Measurements from ENCODE around the gene IL16. TPM values are rescaled to one million over a fixed set of nuclear protein-coding genes. Genes with fewer than 3 reads are reported as not detected.

Gene IL16
- total RNA-seq, 2 experiments from 2014 or later, result 36.4 to 38.8 TPM

- peaks cover 2% of the 10 kb centered on the region for H3K27me3 Mint-ChIP-seq (ENCODE audit: low read depth)
- no peak overlapping the region for H3K27ac Mint-ChIP-seq
- no peaks in the 10 kb centered on the region for H3K4me1 Mint-ChIP-seq (ENCODE audit: low read depth)
- no peaks in the 10 kb centered on the region for H3K9me3 Mint-ChIP-seq
- CTCF ChIA-PET, result no interaction called here
- no peaks in the 10 kb centered on the region for H3K36me3 Mint-ChIP-seq (ENCODE audit: low read depth)
- intact Hi-C loops (cut with micrococcal nuclease), result no loop called here
- no peak for DNase-seq
- H3K4me3 Mint-ChIP-seq, result no peak overlapping the region
These were observed 20.3 kb upstream of the IL16 start for GRCh38 chr15:81176291-81176893.

- intact Hi-C loops (cut with micrococcal nuclease), result no loop called here
- H3K4me1 Mint-ChIP-seq (ENCODE audit: low read depth), result peaks cover 3% of the 10 kb centered on the region
- no peak overlapping the region for H3K27ac Mint-ChIP-seq
- H3K9me3 Mint-ChIP-seq, result no peaks in the 10 kb centered on the region
- CTCF ChIA-PET, result interaction anchor here (2.8 kb wide), 1 partner anchor 88 kb away, joined by 8 read pairs; no protein-coding TSS in a partner anchor
- H3K4me3 Mint-ChIP-seq, result no peak overlapping the region
- H3K36me3 Mint-ChIP-seq (ENCODE audit: low read depth), result no peaks in the 10 kb centered on the region
- DNase-seq, result no peak
- peaks cover 17% of the 10 kb centered on the region for H3K27me3 Mint-ChIP-seq (ENCODE audit: low read depth)
These were observed 18.3 kb upstream of the IL16 start for GRCh38 chr15:81178365-81178764.

GRCh38 chr15:81181220-81181619 lies 15.5 kb upstream of the IL16 start:
- no peak for DNase-seq
- Mint-ChIP-seq H3K4me1 (ENCODE audit: low read depth) (peaks cover 3% of the 10 kb centered on the region), H3K27ac (no peak overlapping the region), H3K4me3 (no peak overlapping the region), H3K9me3 (no peaks in the 10 kb centered on the region), H3K27me3 (ENCODE audit: low read depth) (peaks cover 32% of the 10 kb centered on the region), H3K36me3 (ENCODE audit: low read depth) (no peaks in the 10 kb centered on the region)
- intact Hi-C loops (cut with micrococcal nuclease), result no loop called here
- CTCF ChIA-PET, result no interaction called here

GRCh38 chr15:81182031-81182755 lies 14.5 kb upstream of the IL16 start:
- no peaks in the 10 kb centered on the region for H3K9me3 Mint-ChIP-seq
- no peaks in the 10 kb centered on the region for H3K36me3 Mint-ChIP-seq (ENCODE audit: low read depth)
- H3K27ac Mint-ChIP-seq, result no peak overlapping the region
- intact Hi-C loops (cut with micrococcal nuclease), result no loop called here
- no peak for DNase-seq
- H3K27me3 Mint-ChIP-seq (ENCODE audit: low read depth), result peaks cover 32% of the 10 kb centered on the region
- peaks cover 3% of the 10 kb centered on the region for H3K4me1 Mint-ChIP-seq (ENCODE audit: low read depth)
- H3K4me3 Mint-ChIP-seq, result no peak overlapping the region
- CTCF ChIA-PET, result no interaction called here

- intact Hi-C loops (cut with micrococcal nuclease), result no loop called here
- H3K27me3 Mint-ChIP-seq (ENCODE audit: low read depth), result peaks cover 32% of the 10 kb centered on the region
- no peaks in the 10 kb centered on the region for H3K9me3 Mint-ChIP-seq
- CTCF ChIA-PET, result interaction anchor here (0.7 to 1.3 kb wide), 2 partner anchors 80 to 84 kb away, joined by 3 to 4 read pairs; no protein-coding TSS in a partner anchor
- H3K4me1 Mint-ChIP-seq (ENCODE audit: low read depth), result peaks cover 3% of the 10 kb centered on the region
- no peaks in the 10 kb centered on the region for H3K36me3 Mint-ChIP-seq (ENCODE audit: low read depth)
- no peak overlapping the region for H3K4me3 Mint-ChIP-seq
- no peak for DNase-seq
- H3K27ac Mint-ChIP-seq, result no peak overlapping the region
These were observed 13.8 kb upstream of the IL16 start for GRCh38 chr15:81182756-81183438.

- H3K4me1 Mint-ChIP-seq (ENCODE audit: low read depth), result peaks cover 3% of the 10 kb centered on the region
- peaks cover 35% of the 10 kb centered on the region for H3K27me3 Mint-ChIP-seq (ENCODE audit: low read depth)
- no peak overlapping the region for H3K4me3 Mint-ChIP-seq
- CTCF ChIA-PET, result interaction anchor here (0.7 to 1.3 kb wide), 2 partner anchors 80 to 83 kb away, joined by 3 to 4 read pairs; no protein-coding TSS in a partner anchor
- intact Hi-C loops (cut with micrococcal nuclease), result no loop called here
- no peak for DNase-seq
- no peaks in the 10 kb centered on the region for H3K9me3 Mint-ChIP-seq
- H3K36me3 Mint-ChIP-seq (ENCODE audit: low read depth), result no peaks in the 10 kb centered on the region
- H3K27ac Mint-ChIP-seq, result no peak overlapping the region
These were observed 13.3 kb upstream of the IL16 start for GRCh38 chr15:81183439-81183775.

GRCh38 chr15:81184188-81184587 lies 12.5 kb upstream of the IL16 start:
- no peak for DNase-seq
- peaks cover 35% of the 10 kb centered on the region for H3K27me3 Mint-ChIP-seq (ENCODE audit: low read depth)
- CTCF ChIA-PET, result interaction anchor here (1.5 kb wide), 1 partner anchor 82 kb away, joined by 5 read pairs; no protein-coding TSS in a partner anchor

GRCh38 chr15:81185631-81186295 lies 10.9 kb upstream of the IL16 start:
- CTCF ChIA-PET, result interaction anchor here (0.6 to 1.5 kb wide), 2 partner anchors 81 to 925 kb away, joined by 3 to 5 read pairs; no protein-coding TSS in a partner anchor
- no peak overlapping the region for H3K27ac Mint-ChIP-seq
- no peaks in the 10 kb centered on the region for H3K36me3 Mint-ChIP-seq (ENCODE audit: low read depth)
- no peak for DNase-seq
- H3K4me1 Mint-ChIP-seq (ENCODE audit: low read depth), result peaks cover 3% of the 10 kb centered on the region
- no peaks in the 10 kb centered on the region for H3K9me3 Mint-ChIP-seq
- intact Hi-C loops (cut with micrococcal nuclease), result no loop called here
- no peak overlapping the region for H3K4me3 Mint-ChIP-seq
- H3K27me3 Mint-ChIP-seq (ENCODE audit: low read depth), result peaks cover 35% of the 10 kb centered on the region

More at GRCh38 chr15:81184188-81184587, 12.5 kb upstream of the IL16 start:
- Mint-ChIP-seq H3K36me3 (ENCODE audit: low read depth) (no peaks in the 10 kb centered on the region), H3K9me3 (no peaks in the 10 kb centered on the region), H3K4me3 (no peak overlapping the region), H3K27ac (no peak overlapping the region), H3K4me1 (ENCODE audit: low read depth) (peaks cover 3% of the 10 kb centered on the region)
- intact Hi-C loops (cut with micrococcal nuclease), result no loop called here

- Mint-ChIP-seq H3K36me3 (ENCODE audit: low read depth) (no peaks in the 10 kb centered on the region), H3K27me3 (ENCODE audit: low read depth) (peaks cover 18% of the 10 kb centered on the region), H3K4me1 (ENCODE audit: low read depth) (no peaks in the 10 kb centered on the region), H3K4me3 (no peak overlapping the region), H3K9me3 (no peaks in the 10 kb centered on the region), H3K27ac (no peak overlapping the region)
- intact Hi-C loops (cut with micrococcal nuclease), result no loop called here
- CTCF ChIA-PET, result interaction anchor here (0.6 to 1.4 kb wide), 2 partner anchors 53 to 78 kb away, joined by 3 to 4 read pairs; no protein-coding TSS in a partner anchor
- no peak for DNase-seq
These were observed 8.3 kb upstream of the IL16 start for GRCh38 chr15:81188354-81188753.

- intact Hi-C loops (cut with micrococcal nuclease), result no loop called here
- Mint-ChIP-seq H3K4me1 (ENCODE audit: low read depth) (no peaks in the 10 kb centered on the region), H3K4me3 (no peak overlapping the region)
These were observed 6.9 kb upstream of the IL16 start for GRCh38 chr15:81189583-81190283.

GRCh38 chr15:81190922-81191507 lies 5.7 kb upstream of the IL16 start:
- H3K4me1 Mint-ChIP-seq (ENCODE audit: low read depth), result no peaks in the 10 kb centered on the region
- no peaks in the 10 kb centered on the region for H3K36me3 Mint-ChIP-seq (ENCODE audit: low read depth)
- no peak overlapping the region for H3K4me3 Mint-ChIP-seq
- CTCF ChIA-PET, result interaction anchor here (2.1 kb wide), 1 partner anchor 75 kb away, joined by 11 read pairs; no protein-coding TSS in a partner anchor
- no peaks in the 10 kb centered on the region for H3K9me3 Mint-ChIP-seq
- peaks cover 5% of the 10 kb centered on the region for H3K27me3 Mint-ChIP-seq (ENCODE audit: low read depth)
- DNase-seq, result no peak
- intact Hi-C loops (cut with micrococcal nuclease), result no loop called here
- H3K27ac Mint-ChIP-seq, result no peak overlapping the region

More at GRCh38 chr15:81189583-81190283, 6.9 kb upstream of the IL16 start:
- no peak for DNase-seq
- no peaks in the 10 kb centered on the region for H3K9me3 Mint-ChIP-seq
- H3K27me3 Mint-ChIP-seq (ENCODE audit: low read depth), result peaks cover 13% of the 10 kb centered on the region
- CTCF ChIA-PET, result interaction anchor here (1.4 to 2.1 kb wide), 2 partner anchors 76 to 77 kb away, joined by 3 to 11 read pairs; no protein-coding TSS in a partner anchor
- no peaks in the 10 kb centered on the region for H3K36me3 Mint-ChIP-seq (ENCODE audit: low read depth)
- H3K27ac Mint-ChIP-seq, result no peak overlapping the region
